GM20000 (cell line): ENCODE measurements around the gene GALNTL6.

Source experiments
- DNase-seq: peaks from one replicate; pipeline ENCODE4 v3.0.0; 2012; ENCODE audit warnings: low spot score
- CTCF ChIP-seq: IDR thresholded peaks from 2 replicates; pipeline ENCODE4 v1.5.1; 2012; ENCODE audit warnings: mild to moderate bottlenecking, control low read depth; ENCODE audit errors: extremely low read depth, missing control alignments

The GALNTL6 gene

GRCh38 chr4:172628263-172628662, 815.1 kb downstream of the GALNTL6 start:
- TF ChIP-seq CTCF, result no peak
- DNase-seq, result no peak

GRCh38 chr4:172630280-172630679, 817.1 kb downstream of the GALNTL6 start:
- DNase-seq, result no peak

GRCh38 chr4:172631832-172632231, 818.6 kb downstream of the GALNTL6 start:
- DNase-seq, result no peak
- no peak for TF ChIP-seq CTCF

More at GRCh38 chr4:172630280-172630679, 817.1 kb downstream of the GALNTL6 start:
- TF ChIP-seq CTCF, result no peak

GRCh38 chr4:172648471-172648870, 835.3 kb downstream of the GALNTL6 start:
- no peak for TF ChIP-seq CTCF
- no peak for DNase-seq

- no peak for DNase-seq
- TF ChIP-seq CTCF, result no peak
These were observed 835.9 kb downstream of the GALNTL6 start for GRCh38 chr4:172649143-172649542.

- no peak for DNase-seq
These were observed 837.7 kb downstream of the GALNTL6 start for GRCh38 chr4:172650758-172651530.

More at GRCh38 chr4:172650758-172651530, 837.7 kb downstream of the GALNTL6 start:
- TF ChIP-seq CTCF, result no peak
